NCI-H187 treated with DMSO at 0.1 percent for 48 hours (cell line): ENCODE data around the gene CHIA.
"Not testable (repeated sequence)": the region's sequence is repeated elsewhere in the genome, so short reads cannot be mapped to it uniquely, and the experiment has no call there.

Experiments used
- DNase-seq: peaks from one replicate; lab custom pipeline; 2025; lab: John Stamatoyannopoulos, UW

Gene CHIA

GRCh38 chr1:111285879-111286278, 4.8 kb upstream of the CHIA start:
- DNase-seq, result no peak

GRCh38 chr1:111286912-111287311, 3.7 kb upstream of the CHIA start:
- DNase-seq, result no peak

GRCh38 chr1:111289371-111289770, 1.3 kb upstream of the CHIA start:
- DNase-seq, result no peak

GRCh38 chr1:111290104-111290503, 547 bp upstream of the CHIA start:
- no peak for DNase-seq

- DNase-seq, result no peak
These were observed 3.7 kb downstream of the CHIA start for GRCh38 chr1:111294390-111294789.

- DNase-seq, result no peak
These were observed 11.7 kb downstream of the CHIA start for GRCh38 chr1:111302374-111302773.

- no peak for DNase-seq
These were observed 19.0 kb downstream of the CHIA start for GRCh38 chr1:111309690-111310089.

- no peak for DNase-seq
These were observed 27.9 kb downstream of the CHIA start for GRCh38 chr1:111318523-111318922.

- no peak for DNase-seq
These were observed 29.6 kb downstream of the CHIA start for GRCh38 chr1:111320066-111320879.

GRCh38 chr1:111323231-111323630, 32.6 kb downstream of the CHIA start:
- DNase-seq, result no peak

GRCh38 chr1:111332190-111332589, 41.5 kb downstream of the CHIA start:
- no peak for DNase-seq

GRCh38 chr1:111334169-111334568, 43.5 kb downstream of the CHIA start:
- DNase-seq, result no peak

GRCh38 chr1:111335214-111335877, 44.7 kb downstream of the CHIA start:
- DNase-seq, result not testable (repeated sequence)

- not testable (repeated sequence) for DNase-seq
These were observed 48.2 kb downstream of the CHIA start for GRCh38 chr1:111338849-111339248.

GRCh38 chr1:111346089-111346885, 55.6 kb downstream of the CHIA start:
- DNase-seq, result peak; percentile 79

GRCh38 chr1:111347026-111347425, 56.4 kb downstream of the CHIA start:
- no peak for DNase-seq

GRCh38 chr1:111351700-111352099, 61.0 kb downstream of the CHIA start:
- DNase-seq, result no peak

GRCh38 chr1:111354584-111354983, 63.9 kb downstream of the CHIA start:
- no peak for DNase-seq

- DNase-seq, result no peak
These were observed 68.3 kb downstream of the CHIA start for GRCh38 chr1:111358964-111359363.

- no peak for DNase-seq
These were observed 68.7 kb downstream of the CHIA start for GRCh38 chr1:111359376-111359775.

GRCh38 chr1:111360257-111360656, 69.6 kb downstream of the CHIA start:
- not testable (repeated sequence) for DNase-seq

GRCh38 chr1:111361761-111362160, 71.1 kb downstream of the CHIA start:
- no peak for DNase-seq

- DNase-seq, result no peak
These were observed 74.0 kb downstream of the CHIA start for GRCh38 chr1:111364690-111365089.
